Renal pelvis (tissue), 4 donors: ENCODE results near the gene BBOF1. TPM values are rescaled to one million over a fixed set of nuclear protein-coding genes. Genes with fewer than 3 reads are reported as not detected.

Experiments
- DNase-seq: peaks from one replicate; pipeline ENCODE4 v3.0.0-alpha.2; 2013
- polyA plus RNA-seq, 3 donors: library from polyadenylated mRNA; unstranded; fragments of 120-200 nt; gene quantifications; one replicate each; pipeline ENCODE4 v1.2.1, GENCODE V29; 2013; ENCODE audit not compliant: insufficient read length in 3 of 3

Gene BBOF1
- polyA plus RNA-seq, 3 donors = 14.4 to 21.4 (median 19.9) TPM

DNA sequence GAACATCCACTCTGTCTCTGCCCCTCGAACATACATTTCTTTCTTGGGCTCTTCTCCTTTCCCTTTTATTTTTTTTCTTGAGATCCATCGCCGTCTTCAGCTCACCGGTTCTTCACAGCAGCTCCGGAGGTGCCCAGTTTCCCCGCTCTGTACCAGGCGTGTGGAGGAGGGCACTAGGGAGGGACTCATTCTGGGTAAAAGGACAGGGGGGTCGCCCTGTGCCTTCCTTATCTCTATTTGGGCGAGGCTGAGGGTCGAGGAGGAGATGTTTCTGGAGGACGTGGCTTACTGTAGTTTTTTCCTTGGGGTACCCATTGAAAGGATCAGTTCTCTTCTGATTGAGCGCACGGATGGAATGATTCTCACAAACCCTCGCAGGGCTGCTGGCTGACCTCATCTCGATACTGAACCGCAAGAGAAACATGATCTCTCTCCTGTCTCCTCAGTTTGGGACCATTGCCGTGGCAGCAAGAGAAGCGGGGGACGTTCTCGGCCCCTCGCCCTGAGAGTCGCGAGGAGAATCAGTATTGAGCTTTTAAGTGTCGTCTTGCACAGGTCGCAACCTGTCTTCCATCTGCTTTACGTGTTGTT is 66.0 kb downstream of the BBOF1 start:
- peak; percentile 38 for DNase-seq

DNA sequence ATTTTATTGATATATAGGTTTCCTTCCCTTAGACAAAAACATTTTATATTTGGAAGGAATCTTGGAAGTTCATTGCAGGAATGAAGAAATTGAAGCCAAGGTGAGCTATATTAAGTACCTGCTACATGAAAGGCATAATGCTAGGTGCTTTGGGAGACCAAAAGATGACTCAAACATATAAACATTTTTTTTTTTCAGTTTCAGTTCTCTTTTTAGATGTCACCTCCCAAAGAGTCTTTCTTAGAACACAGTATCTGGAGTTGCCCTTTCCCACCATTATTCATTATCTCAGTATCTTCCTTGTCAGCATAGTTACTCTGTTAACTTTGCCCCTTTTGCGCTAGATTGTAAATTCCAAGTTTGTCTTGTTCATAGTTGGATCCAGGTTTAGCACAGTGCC is 66.7 kb downstream of the BBOF1 start:
- no peak for DNase-seq

DNA sequence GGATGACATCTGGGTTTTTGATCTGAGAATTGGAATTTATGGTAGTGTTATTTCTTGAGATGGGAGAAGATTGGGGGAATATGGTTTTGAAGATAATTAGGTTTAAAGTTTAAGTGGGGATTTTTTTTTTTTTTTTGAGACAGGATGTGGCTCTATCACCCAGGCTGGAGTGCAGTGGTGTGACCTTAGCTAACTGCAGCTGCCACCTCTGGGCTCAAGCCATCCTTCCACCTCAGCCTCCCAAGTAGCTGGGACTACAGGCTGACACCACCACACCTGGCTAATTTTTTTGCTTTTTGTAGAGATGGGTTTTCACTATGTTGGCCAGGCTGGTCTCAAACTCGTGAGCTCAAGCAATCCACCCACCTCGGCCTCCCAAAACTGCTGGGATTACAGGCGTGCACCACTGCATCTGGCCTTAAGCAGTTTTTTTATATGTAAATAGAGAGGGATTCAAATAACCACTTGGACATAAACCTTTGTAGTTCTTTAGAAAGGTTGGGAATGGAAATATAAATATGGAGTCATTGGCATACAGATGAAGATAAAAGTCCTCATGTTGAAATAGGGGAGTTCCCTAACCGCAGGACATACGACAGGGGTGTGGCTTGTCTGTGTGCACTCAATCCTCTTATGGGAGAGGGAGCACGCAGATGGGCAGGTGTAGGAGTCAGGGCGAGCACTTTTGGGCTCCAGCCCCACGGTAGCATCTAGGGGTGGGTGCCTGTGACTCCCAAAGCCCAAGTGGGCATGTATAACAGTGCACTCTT is 70.3 kb downstream of the BBOF1 start:
- DNase-seq = no peak

DNA sequence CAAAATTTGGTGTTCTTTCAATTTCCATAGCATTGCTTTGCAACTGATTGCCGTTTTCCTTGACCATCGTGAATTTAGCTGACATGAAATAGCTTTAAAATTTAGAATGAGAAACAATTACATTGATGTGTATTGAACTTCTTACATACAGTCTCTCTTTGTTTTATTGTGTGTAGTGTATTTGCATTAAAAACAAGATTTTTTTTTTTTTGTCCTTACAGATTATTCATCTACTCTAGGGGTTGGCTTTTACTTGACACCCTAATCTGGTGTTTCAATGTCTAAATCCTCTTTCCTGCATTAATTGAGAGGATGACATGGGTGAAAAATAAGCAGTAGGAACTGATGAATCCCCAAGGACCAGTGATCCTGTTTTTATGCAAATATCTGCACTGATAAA is 86.2 kb downstream of the BBOF1 start:
- no peak for DNase-seq

DNA sequence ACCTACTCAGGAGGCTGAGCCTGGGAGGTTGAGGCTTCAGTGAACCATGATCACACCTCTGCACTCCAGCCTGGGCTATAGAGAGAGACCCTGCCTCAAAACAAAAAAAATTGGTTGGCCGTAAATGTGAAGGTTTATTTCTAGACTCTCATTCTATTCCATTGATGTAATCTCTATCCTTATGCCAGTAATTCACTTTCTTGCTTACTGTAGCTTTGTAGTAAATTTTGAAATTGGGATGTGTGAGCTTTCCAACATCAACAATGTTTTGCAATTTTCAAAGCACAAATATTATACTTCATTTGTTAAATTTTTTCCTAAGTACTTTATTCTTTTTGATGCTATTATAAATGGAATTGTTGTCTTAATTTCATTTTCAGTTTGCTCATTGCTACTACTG is 90.2 kb downstream of the BBOF1 start:
- no peak for DNase-seq

DNA sequence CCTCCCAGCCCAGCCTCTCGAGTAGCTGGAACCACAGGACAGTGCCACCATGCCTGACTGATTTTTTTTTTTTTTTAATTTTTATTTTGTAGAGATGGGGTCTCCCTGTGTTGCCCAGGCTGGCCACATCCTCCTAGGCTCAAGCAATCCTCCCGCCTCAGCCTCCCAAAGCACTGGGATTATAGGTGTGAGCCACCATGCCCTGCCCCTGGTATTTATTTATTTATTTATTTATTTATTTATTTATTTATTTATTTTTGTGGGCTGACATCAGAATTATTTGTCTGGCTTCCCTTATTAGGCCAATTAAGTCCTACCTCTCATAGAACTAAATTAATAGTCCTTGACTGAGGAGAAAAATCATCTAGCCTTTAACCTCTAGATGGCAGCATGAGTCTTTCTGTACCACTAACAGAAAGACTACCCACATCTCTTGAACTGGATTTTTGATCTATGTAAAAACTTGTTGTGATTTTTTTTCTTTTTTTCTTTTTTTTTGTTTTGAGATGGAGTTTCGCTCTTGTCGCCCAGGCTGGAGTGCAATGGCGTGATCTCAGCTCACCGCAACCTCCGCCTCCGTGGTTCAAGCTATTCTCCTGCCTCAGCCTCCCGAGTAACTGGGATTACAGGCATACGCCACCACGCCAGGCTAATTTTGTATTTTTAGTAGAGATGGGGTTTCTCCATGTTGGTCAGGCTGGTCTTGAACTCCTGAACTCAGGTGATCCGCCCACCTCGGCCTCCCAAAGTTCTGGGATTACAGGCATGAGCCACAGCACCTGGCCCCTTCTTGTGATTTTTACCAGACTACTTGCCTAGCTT is 92.5 kb downstream of the BBOF1 start:
- peak; percentile 65 for DNase-seq

Other genes with a start within 250 kb of the BBOF1 start
- 10 to 100 TPM; 13.4 to 37.4 (median 19.4) TPM for gene PTGR2, start 167.5 kb upstream of the BBOF1 start, polyA plus RNA-seq
- 10 to 100 TPM; 53.3 to 68.1 (median 56.1) TPM for gene ZNF410, start 132.5 kb upstream of the BBOF1 start, polyA plus RNA-seq
- gene FAM161B, start 69.3 kb upstream of the BBOF1 start, polyA plus RNA-seq = 10 to 100 TPM; 10.6 to 15.8 (median 11.8) TPM
- 10 to 100 TPM; 28.3 to 41.2 (median 40.4) TPM for gene COQ6, start 69.0 kb upstream of the BBOF1 start, polyA plus RNA-seq
- 10 to 100 TPM; 50.3 to 72.1 (median 69.6) TPM for gene ENTPD5, start 61 bp upstream of the BBOF1 start, polyA plus RNA-seq
- gene ALDH6A1, start 65.1 kb downstream of the BBOF1 start, polyA plus RNA-seq = 100 to 1,000 TPM in 2 of 3 donors, 10 to 100 TPM in 1; 93.8 to 130 (median 122) TPM
- 10 to 100 TPM; 15.1 to 18.4 (median 17.3) TPM for gene LIN52, start 65.6 kb downstream of the BBOF1 start, polyA plus RNA-seq
- gene VSX2, start 220.1 kb downstream of the BBOF1 start, polyA plus RNA-seq = under 1 TPM in 2 of 3 donors, not detected in 1; 0.08 to 0.09 TPM